Colon (tissue), 2 donors: ENCODE results near the gene PNPLA6.
"Not testable (repeated sequence)": the region's sequence is repeated elsewhere in the genome, so short reads cannot be mapped to it uniquely, and the experiment has no call there.

Source experiments
- FAIRE-seq: peaks from 2 replicates; lab custom pipeline; 2012; peaks lifted over from hg19 to GRCh38; lab: Jason Lieb, UNC
- donor health status: control.
- donor health status: control.

Gene PNPLA6

GRCh38 chr19:7533925-7534480, 1.5 kb upstream of the PNPLA6 start:
- FAIRE-seq, result no peak

DNA sequence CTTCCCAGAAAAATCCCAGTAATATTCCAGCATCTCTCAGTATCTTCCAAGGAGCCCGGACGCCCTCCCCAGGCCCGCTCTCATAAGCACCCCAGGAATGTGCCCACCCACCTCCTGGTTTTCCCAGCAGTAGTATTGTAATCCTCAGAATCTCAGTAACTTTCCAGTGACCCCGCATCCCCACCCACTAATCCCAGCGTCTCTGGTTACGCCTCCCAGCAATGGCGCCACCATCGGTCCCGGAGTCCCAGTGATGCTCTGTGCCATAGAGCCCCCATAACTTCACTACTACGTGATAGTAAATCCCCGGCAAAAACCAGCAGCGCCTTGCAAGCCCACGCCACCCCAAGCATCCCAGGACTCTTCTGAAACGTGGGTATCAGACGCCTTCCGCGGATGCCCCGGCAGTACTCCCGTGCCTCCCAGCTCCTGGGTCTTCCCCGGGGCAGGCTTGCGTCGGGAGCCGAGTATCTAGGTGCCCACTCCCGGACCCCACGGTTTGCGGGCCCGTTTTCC, 928 bp upstream of the PNPLA6 start:
- no peak for FAIRE-seq

- FAIRE-seq, result no peak
These were observed 630 bp downstream of the PNPLA6 start for GRCh38 chr19:7535998-7536695.

- not testable (repeated sequence) for FAIRE-seq
These were observed 3.5 kb downstream of the PNPLA6 start for GRCh38 chr19:7538990-7539389.

GRCh38 chr19:7539827-7540425, 4.4 kb downstream of the PNPLA6 start:
- FAIRE-seq, result no peak

GRCh38 chr19:7540761-7541474, 5.4 kb downstream of the PNPLA6 start:
- no peak for FAIRE-seq

- no peak for FAIRE-seq
These were observed 5.9 kb downstream of the PNPLA6 start for GRCh38 chr19:7541475-7541824.

DNA sequence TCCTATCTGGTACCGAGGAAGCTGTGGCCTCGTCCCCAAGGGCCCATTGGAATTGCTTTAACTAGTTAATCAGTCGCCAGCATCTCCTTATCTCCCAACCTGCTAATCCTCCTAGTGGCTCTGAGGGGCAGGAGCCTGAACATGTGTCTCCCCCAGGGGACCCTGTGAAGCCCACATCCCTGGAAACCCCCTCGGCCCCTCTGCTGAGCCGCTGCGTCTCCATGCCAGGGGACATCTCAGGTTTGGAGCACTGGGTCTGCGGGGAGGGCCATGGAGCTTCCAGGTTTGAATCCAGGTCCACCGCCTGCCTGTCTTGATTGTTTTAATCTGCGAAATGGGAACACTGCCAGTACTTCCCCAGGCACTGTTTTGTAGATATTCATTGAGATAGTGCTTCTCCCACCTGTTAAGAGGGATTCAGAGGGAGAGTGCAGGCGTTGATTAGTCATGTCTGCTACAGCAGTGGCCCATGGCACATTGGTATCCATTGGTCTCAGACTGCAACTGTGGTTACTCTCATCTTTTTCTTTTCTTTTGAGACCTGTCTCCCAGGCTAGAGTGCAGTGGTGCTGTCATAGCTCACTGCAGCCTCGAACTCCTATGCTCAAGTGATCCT, 6.4 kb downstream of the PNPLA6 start:
- no peak for FAIRE-seq

DNA sequence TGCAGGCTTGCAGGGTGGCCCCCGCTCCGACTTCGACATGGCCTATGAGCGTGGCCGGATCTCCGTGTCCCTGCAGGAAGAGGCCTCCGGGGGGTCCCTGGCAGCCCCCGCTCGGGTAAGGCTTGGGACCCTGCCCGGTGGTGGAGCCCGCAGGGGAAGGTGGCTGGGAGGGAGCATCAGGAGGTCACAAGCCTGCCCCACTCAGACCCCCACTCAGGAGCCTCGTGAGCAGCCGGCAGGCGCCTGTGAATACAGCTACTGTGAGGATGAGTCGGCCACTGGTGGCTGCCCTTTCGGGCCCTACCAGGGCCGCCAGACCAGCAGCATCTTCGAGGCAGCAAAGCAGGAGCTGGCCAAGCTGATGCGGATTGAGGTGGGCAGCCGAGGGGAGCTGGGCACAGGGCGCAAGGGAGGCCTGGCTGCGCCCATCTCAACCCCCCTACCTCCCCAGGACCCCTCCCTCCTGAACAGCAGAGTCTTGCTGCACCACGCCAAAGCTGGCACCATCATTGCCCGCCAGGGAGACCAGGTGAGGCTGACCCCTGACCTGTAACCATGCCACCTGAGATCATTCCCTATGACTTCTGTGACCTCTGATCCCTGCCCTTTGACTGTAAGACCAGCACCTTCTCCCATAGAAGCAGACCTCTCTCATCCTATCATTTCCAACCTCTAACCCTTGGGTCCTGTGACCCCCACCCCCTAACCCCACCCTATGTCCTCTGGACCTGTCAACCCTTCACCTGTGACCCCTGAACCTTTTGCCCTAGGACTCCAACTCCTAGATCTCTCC, 7.2 kb downstream of the PNPLA6 start:
- no peak for FAIRE-seq

DNA sequence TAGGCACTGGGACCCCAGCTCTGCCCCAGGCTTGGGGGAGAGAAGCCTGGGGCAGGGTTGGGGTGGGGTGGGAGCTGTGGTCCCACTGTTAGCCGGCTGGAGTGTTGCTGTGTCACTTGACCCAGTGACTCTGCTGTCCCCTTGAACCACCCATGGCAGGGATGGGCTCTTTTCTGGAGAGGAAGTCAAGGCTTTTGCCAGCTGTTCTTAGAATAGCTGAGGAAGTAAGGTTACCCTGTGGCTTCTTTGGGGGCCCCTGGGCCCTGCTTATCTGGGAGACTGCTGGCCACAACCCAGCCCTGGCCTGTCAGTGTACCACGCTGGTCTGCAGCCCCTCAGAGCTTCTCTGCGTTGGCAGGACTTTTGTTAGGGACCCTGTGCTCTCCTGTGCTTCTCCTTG, 9.1 kb downstream of the PNPLA6 start:
- no peak for FAIRE-seq

DNA sequence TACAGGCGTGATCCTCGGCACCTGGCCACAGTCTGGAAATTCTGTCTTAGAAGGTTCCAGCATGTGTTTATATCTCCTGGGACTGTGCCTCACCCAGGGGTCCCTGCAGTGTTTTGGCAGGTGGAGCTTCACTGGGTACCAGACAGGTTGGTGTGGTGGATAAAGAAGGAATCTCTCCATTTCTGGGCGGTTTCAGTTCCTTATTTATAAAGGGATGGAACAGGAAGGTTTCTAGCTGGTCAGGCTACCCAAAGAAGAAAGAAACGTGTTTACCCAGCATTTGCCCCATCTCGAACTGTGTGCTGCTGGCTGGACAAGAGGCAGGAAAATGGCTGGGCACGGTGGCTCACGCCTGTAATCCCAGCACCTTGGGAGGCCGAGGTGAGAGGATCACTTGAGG, 9.8 kb downstream of the PNPLA6 start:
- FAIRE-seq, result no peak

GRCh38 chr19:7545904-7546303, 10.4 kb downstream of the PNPLA6 start:
- FAIRE-seq, result no peak

DNA sequence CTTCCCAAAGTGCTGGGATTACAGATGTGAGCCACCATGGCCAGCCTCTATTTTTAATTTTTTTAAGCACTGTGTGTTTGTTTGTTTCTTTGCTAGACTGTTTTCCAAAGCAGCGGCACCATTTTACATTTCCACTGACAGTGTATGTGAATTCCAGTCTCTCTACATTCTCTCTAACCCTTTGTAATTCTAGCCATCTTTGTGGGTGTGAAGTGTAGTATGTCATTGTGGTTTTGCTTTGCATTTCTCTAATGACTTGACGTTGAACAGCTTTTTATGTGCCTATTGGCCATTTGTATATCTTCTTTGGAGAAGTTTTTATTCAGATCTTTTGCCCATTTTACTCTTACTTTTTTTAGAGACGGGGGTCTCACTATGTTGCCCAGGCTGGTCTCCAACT, 11.6 kb downstream of the PNPLA6 start:
- FAIRE-seq, result no peak

GRCh38 chr19:7549429-7550148, 14.1 kb downstream of the PNPLA6 start:
- FAIRE-seq, result no peak

- no peak for FAIRE-seq
These were observed 14.8 kb downstream of the PNPLA6 start for GRCh38 chr19:7550169-7550770.

DNA sequence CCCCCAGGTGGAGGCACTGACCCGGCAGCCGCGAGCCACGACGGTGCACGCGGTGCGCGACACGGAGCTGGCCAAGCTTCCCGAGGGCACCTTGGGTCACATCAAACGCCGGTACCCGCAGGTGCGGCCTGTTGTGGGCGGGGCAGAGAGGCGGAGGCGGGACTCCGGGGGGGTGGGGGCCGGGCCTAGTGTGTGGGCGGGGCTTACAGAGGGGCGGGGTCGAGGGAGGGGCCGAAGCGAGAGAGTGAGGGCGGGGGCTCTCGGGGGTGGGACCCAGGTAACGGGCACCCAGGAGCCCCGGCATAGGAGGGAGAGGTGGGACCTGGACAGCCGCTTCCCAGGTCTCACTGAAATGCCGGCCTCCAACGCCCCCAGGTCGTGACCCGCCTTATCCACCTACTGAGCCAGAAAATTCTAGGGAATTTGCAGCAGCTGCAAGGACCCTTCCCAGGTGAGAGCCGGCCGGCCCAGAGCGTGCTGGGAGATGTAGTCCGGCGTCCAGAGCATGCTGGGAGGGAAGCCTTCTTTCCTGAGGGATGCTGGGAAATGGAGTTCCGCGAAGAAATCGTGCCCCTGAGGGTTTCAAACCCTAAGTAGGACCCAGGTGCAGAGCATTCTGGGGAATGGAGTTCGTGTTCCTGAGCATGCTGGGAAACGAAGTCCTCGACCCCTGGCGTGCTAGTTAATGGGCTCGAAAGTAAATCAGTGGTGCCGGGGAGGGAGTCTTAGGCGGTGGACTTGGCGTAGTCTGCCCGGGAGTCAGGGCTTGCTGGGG, 15.7 kb downstream of the PNPLA6 start:
- no peak for FAIRE-seq

- FAIRE-seq, result no peak
These were observed 17.3 kb downstream of the PNPLA6 start for GRCh38 chr19:7552781-7553180.

GRCh38 chr19:7554565-7554964, 19.0 kb downstream of the PNPLA6 start:
- no peak for FAIRE-seq

GRCh38 chr19:7554990-7555864, 19.7 kb downstream of the PNPLA6 start:
- FAIRE-seq, result no peak
